H9 (cell line): ENCODE measurements around the gene SLC35F3. TPM values are rescaled to one million over a fixed set of nuclear protein-coding genes. Genes with fewer than 3 reads are reported as not detected.
"Not testable (repeated sequence)": the region's sequence is repeated elsewhere in the genome, so short reads cannot be mapped to it uniquely, and the experiment has no call there.

Experiments used
- DNase-seq: peaks from one replicate; pipeline ENCODE4 v3.0.0-alpha.2; 2017
- H2AFZ ChIP-seq: one replicate; pipeline ENCODE4 v1.6.1; 2013; ENCODE audit warnings: mild to moderate bottlenecking, low read length, control low read depth, moderate library complexity
- H2AK5ac ChIP-seq: 2 replicates; pipeline ENCODE4 v1.6.1; 2013; ENCODE audit warnings: low read length, control low read depth, mixed read lengths; ENCODE audit not compliant: insufficient read length
- H2BK120ac ChIP-seq: one replicate; pipeline ENCODE4 v1.6.1; 2013; ENCODE audit warnings: low read depth, mild to moderate bottlenecking, low read length, control low read depth, inconsistent platforms; ENCODE audit not compliant: poor library complexity, severe bottlenecking
- H2BK12ac ChIP-seq: 2 replicates; pipeline ENCODE4 v1.6.1; 2013; ENCODE audit warnings: low read length, control low read depth, mixed read lengths, low read depth; ENCODE audit not compliant: insufficient read length
- H2BK15ac ChIP-seq: 2 replicates; pipeline ENCODE4 v1.6.1; 2013; ENCODE audit warnings: low read depth, low read length, control low read depth
- H2BK20ac ChIP-seq: one replicate; pipeline ENCODE4 v1.6.1; 2013; ENCODE audit warnings: low read depth, mild to moderate bottlenecking, low read length, control low read depth, inconsistent platforms; ENCODE audit not compliant: poor library complexity, severe bottlenecking
- H2BK5ac ChIP-seq: 2 replicates; pipeline ENCODE4 v1.6.1; 2013; ENCODE audit warnings: low read length, control low read depth, mixed read lengths; ENCODE audit not compliant: insufficient read length
- H3K14ac ChIP-seq: 2 replicates; pipeline ENCODE4 v1.6.1; 2013; ENCODE audit warnings: low read length, control low read depth; ENCODE audit not compliant: insufficient read depth
- H3K18ac ChIP-seq: 2 replicates; pipeline ENCODE4 v1.6.1; 2013; ENCODE audit warnings: low read depth, mild to moderate bottlenecking, mixed read lengths, low read length, control low read depth; ENCODE audit not compliant: insufficient read length
- H3K23ac ChIP-seq: 2 replicates; pipeline ENCODE4 v1.6.1; 2013; ENCODE audit warnings: low read length, control low read depth, mixed read lengths, low read depth; ENCODE audit not compliant: insufficient read length
- H3K23me2 ChIP-seq: 2 replicates; pipeline ENCODE4 v1.6.1; 2013; ENCODE audit warnings: low read depth, mild to moderate bottlenecking, mixed read lengths, low read length, control low read depth; ENCODE audit not compliant: insufficient read length, poor library complexity, severe bottlenecking
- H3K27ac ChIP-seq: 2 replicates; pipeline ENCODE4 v1.5.1; 2013; ENCODE audit warnings: low read length, control low read depth, mixed read lengths, low read depth; ENCODE audit not compliant: insufficient read length
- H3K27me3 ChIP-seq: 2 replicates; pipeline ENCODE4 v1.6.1; 2013; ENCODE audit warnings: low read length, control low read depth, inconsistent platforms; ENCODE audit not compliant: insufficient read depth
- H3K4ac ChIP-seq: 2 replicates; pipeline ENCODE4 v1.6.1; 2013; ENCODE audit warnings: low read depth, mild to moderate bottlenecking, control low read depth, inconsistent platforms, low read length, moderate library complexity
- H3K4me1 ChIP-seq: 2 replicates; pipeline ENCODE4 v1.6.1; 2013; ENCODE audit warnings: low read length, control low read depth, inconsistent platforms; ENCODE audit not compliant: insufficient read depth
- H3K4me2 ChIP-seq: 2 replicates; pipeline ENCODE4 v1.6.1; 2013; ENCODE audit warnings: low read length, control low read depth, mixed read lengths; ENCODE audit not compliant: insufficient read length, insufficient read depth
- H3K56ac ChIP-seq: 2 replicates; pipeline ENCODE4 v1.6.1; 2013; ENCODE audit warnings: low read depth, mild to moderate bottlenecking, mixed read lengths, low read length, control low read depth; ENCODE audit not compliant: insufficient read length
- H3K79me1 ChIP-seq: 2 replicates; pipeline ENCODE4 v1.6.1; 2013; ENCODE audit warnings: low read depth, mild to moderate bottlenecking, moderate library complexity, low read length, control low read depth, inconsistent platforms; ENCODE audit not compliant: insufficient read depth, poor library complexity, severe bottlenecking
- H3K79me2 ChIP-seq: 2 replicates; pipeline ENCODE4 v1.6.1; 2013; ENCODE audit warnings: low read length, control low read depth, inconsistent platforms; ENCODE audit not compliant: insufficient read depth
- H3K9ac ChIP-seq: 2 replicates; pipeline ENCODE4 v1.6.1; 2013; ENCODE audit warnings: low read length, control low read depth, mixed read lengths; ENCODE audit not compliant: insufficient read length; ENCODE audit errors: extremely low read depth
- H3K9me3 ChIP-seq: one replicate; pipeline ENCODE4 v1.6.1; 2013; ENCODE audit warnings: low read depth, low read length, inconsistent platforms; ENCODE audit not compliant: control insufficient read depth
- H3T11ph ChIP-seq: one replicate; pipeline ENCODE4 v1.6.1; 2013; ENCODE audit warnings: mild to moderate bottlenecking, low read length, control low read depth, inconsistent platforms
- H4K20me1 ChIP-seq: one replicate; pipeline ENCODE4 v1.6.1; 2013; ENCODE audit not compliant: control insufficient read depth, insufficient read length, insufficient read depth
- H4K5ac ChIP-seq: 2 replicates; pipeline ENCODE4 v1.6.1; 2013; ENCODE audit warnings: low read depth, mild to moderate bottlenecking, mixed read lengths, low read length, control low read depth; ENCODE audit not compliant: insufficient read length
- H4K8ac ChIP-seq: replicated peaks from 2 replicates; pipeline ENCODE4 v1.6.1; 2013; ENCODE audit warnings: low read length, control low read depth, mixed read lengths, low read depth; ENCODE audit not compliant: insufficient read length
- H4K91ac ChIP-seq: 2 replicates; pipeline ENCODE4 v1.6.1; 2013; ENCODE audit warnings: low read depth, mild to moderate bottlenecking, moderate library complexity, mixed read lengths, low read length, control low read depth; ENCODE audit not compliant: insufficient read length
- H3K27ac Mint-ChIP-seq, 3 experiments: 2 replicates in 2 of 3; 3 replicates in 1 of 3; pipeline ENCODE4 v1.8.0; 2020 to 2021; ENCODE audit warnings: mixed read lengths in 3 of 3, mild to moderate bottlenecking in 1 of 3, moderate library complexity in 1 of 3
- H3K27me3 Mint-ChIP-seq: 2 replicates; pipeline ENCODE4 v1.8.0; 2021; ENCODE audit warnings: low read depth, mild to moderate bottlenecking, moderate library complexity, mixed read lengths
- H3K36me3 Mint-ChIP-seq, 3 experiments: 2 replicates in 2 of 3; 3 replicates in 1 of 3; pipeline ENCODE4 v1.8.0; 2020 to 2021; ENCODE audit warnings: low read depth in 3 of 3, mixed read lengths in 3 of 3; ENCODE audit not compliant: insufficient read depth in 1 of 3
- H3K4me1 Mint-ChIP-seq, 2 experiments: 2 replicates each; pipeline ENCODE4 v1.8.0; 2020; ENCODE audit warnings: mixed read lengths in 2 of 2
- H3K4me3 Mint-ChIP-seq, 2 experiments: 2 replicates in 1 of 2; 3 replicates in 1 of 2; pipeline ENCODE4 v1.8.0; 2020 to 2021; ENCODE audit warnings: mild to moderate bottlenecking in 2 of 2, mixed read lengths in 2 of 2, moderate library complexity in 1 of 2
- H3K9me3 Mint-ChIP-seq, 2 experiments: 2 replicates in 1 of 2; 3 replicates in 1 of 2; pipeline ENCODE4 v1.8.0; 2020; ENCODE audit warnings: mild to moderate bottlenecking in 2 of 2, mixed read lengths in 2 of 2, moderate library complexity in 1 of 2
- CTCF ChIP-seq: fragments of 200-600 bp; sonication (generic); conservative IDR thresholded peaks from 3 replicates; pipeline ENCODE4 v1.8.0; 2021; ENCODE audit warnings: antibody characterized with exemption, mild to moderate bottlenecking
- WGBS: extraction: QIAGEN DNeasy Blood & Tissue Kit; methylation state at CpG from one replicate; pipeline ENCODE4 v1.1.7; 2013; ENCODE audit warnings: missing lambda C conversion rate, low lambda C conversion rate, mixed read lengths; ENCODE audit not compliant: insufficient read length; ENCODE audit errors: extremely low coverage; 5-methylcytosine and 5-hydroxymethylcytosine counted together
- total RNA-seq: library from RNA; stranded (reverse); gene quantifications from 2 replicates; pipeline ENCODE4 v1.2.1, GENCODE V29; 2021

The SLC35F3 gene
- total RNA-seq, 1 experiment from 2014 or later: 0.81 TPM

- Histone ChIP-seq H3K79me2 (no peaks in the 10 kb centered on the region), H3K4me1 (no peaks in the 10 kb centered on the region), H2BK20ac (no peak overlapping the region), H3K23ac (no peak overlapping the region), H4K8ac (no peak overlapping the region), H3K23me2 (no peaks in the 10 kb centered on the region), H3T11ph (no peak overlapping the region), H3K79me1 (no peaks in the 10 kb centered on the region), H4K5ac (no peak overlapping the region), H3K9ac (no peak overlapping the region), H3K9me3 (no peaks in the 10 kb centered on the region), H2AK5ac (no peak overlapping the region), H2AFZ (no peak overlapping the region), H2BK15ac (no peak overlapping the region), H2BK5ac (no peak overlapping the region), H3K14ac (no peak overlapping the region), H4K91ac (no peak overlapping the region), H4K20me1 (no peaks in the 10 kb centered on the region), H3K18ac (no peak overlapping the region), H3K27ac (no peak overlapping the region), H2BK120ac (no peak overlapping the region), H2BK12ac (no peak overlapping the region), H3K27me3 (no peaks in the 10 kb centered on the region), H3K56ac (no peak overlapping the region), H3K4ac (no peak overlapping the region), H3K4me2 (no peak overlapping the region)
- no CpG with 5 or more reads among the region's 3 CpGs for WGBS
- no peak for TF ChIP-seq CTCF
- H3K4me3 Mint-ChIP-seq: no peak overlapping the region
- H3K27ac Mint-ChIP-seq: no peak overlapping the region
- no peaks in the 10 kb centered on the region; a peak in 1 of 4 replicates for H3K4me1 Mint-ChIP-seq
- H3K9me3 Mint-ChIP-seq: peaks cover 6 to 8% of the 10 kb centered on the region in 2 experiments; a peak in 4 of 5 replicates
- H3K36me3 Mint-ChIP-seq: peaks cover 0 to 4% (median 4%) of the 10 kb centered on the region in 3 experiments; a peak in 5 of 7 replicates
- DNase-seq: no peak
- H3K27me3 Mint-ChIP-seq: peaks cover 9% of the 10 kb centered on the region
These were observed 271.5 kb downstream of the SLC35F3 start for GRCh38 chr1:234176000-234176399.

GRCh38 chr1:234176847-234177246 lies 272.4 kb downstream of the SLC35F3 start:
- H3K27me3 Mint-ChIP-seq: not testable (repeated sequence)

More at GRCh38 chr1:234176847-234177246, 272.4 kb downstream of the SLC35F3 start:
- not testable (repeated sequence) for H2BK20ac ChIP-seq, H2BK5ac ChIP-seq, H3K27ac ChIP-seq, H3K14ac ChIP-seq, H3K23me2 ChIP-seq, H3K9me3 ChIP-seq, H4K20me1 ChIP-seq, H3K4ac ChIP-seq, DNase-seq, H3K27me3 ChIP-seq, H3K79me1 ChIP-seq, H2BK12ac ChIP-seq, H2BK120ac ChIP-seq, H2BK15ac ChIP-seq, H3K4me1 ChIP-seq, H3K36me3 Mint-ChIP-seq, H2AFZ ChIP-seq, H2AK5ac ChIP-seq, H3K27ac Mint-ChIP-seq, H3K4me1 Mint-ChIP-seq, H3K79me2 ChIP-seq, H4K5ac ChIP-seq, H3T11ph ChIP-seq, H3K9me3 Mint-ChIP-seq, H3K18ac ChIP-seq, H4K8ac ChIP-seq, H3K23ac ChIP-seq, H4K91ac ChIP-seq, H3K4me2 ChIP-seq, H3K56ac ChIP-seq, H3K9ac ChIP-seq, H3K4me3 Mint-ChIP-seq
- WGBS: no CpG with 5 or more reads among the region's 2 CpGs
